Esophagus (tissue), 2 donors: Measurements from ENCODE around the gene TK1. TPM values are rescaled to one million over a fixed set of nuclear protein-coding genes. Genes with fewer than 3 reads are reported as not detected.
A peak's percentile ranks its signal among the peaks of the same experiment; 100 is the strongest.
"Not testable (repeated sequence)": the region's sequence is repeated elsewhere in the genome, so short reads cannot be mapped to it uniquely, and the experiment has no call there.

Experiments
- H3K27ac ChIP-seq, 2 donors: one replicate each; pipeline ENCODE4 v1.5.1; 2013; ENCODE audit warnings: low read depth in 2 of 2, mild to moderate bottlenecking in 2 of 2, inconsistent platforms in 1 of 2, low read length in 1 of 2, moderate library complexity in 1 of 2
- H3K27me3 ChIP-seq, 2 donors: one replicate each; pipeline ENCODE4 v1.6.1; 2013; ENCODE audit warnings: low read length in 2 of 2, control low read depth in 1 of 2, mild to moderate bottlenecking in 1 of 2; ENCODE audit not compliant: insufficient read depth in 2 of 2, control insufficient read depth in 1 of 2
- H3K36me3 ChIP-seq, 2 donors: one replicate each; pipeline ENCODE4 v1.6.1; 2013; ENCODE audit warnings: low read length in 1 of 2; ENCODE audit not compliant: control insufficient read depth in 2 of 2, insufficient read depth in 2 of 2
- H3K4me1 ChIP-seq, 2 donors: one replicate each; pipeline ENCODE4 v1.6.1; 2013; ENCODE audit warnings: low read length in 1 of 2; ENCODE audit not compliant: control insufficient read depth in 2 of 2, insufficient read depth in 2 of 2
- H3K4me3 ChIP-seq, 2 donors: one replicate each; pipeline ENCODE4 v1.5.1; 2013; ENCODE audit warnings: low read length in 2 of 2, mild to moderate bottlenecking in 2 of 2, low read depth in 1 of 2, moderate library complexity in 1 of 2
- H3K9me3 ChIP-seq, 2 donors: one replicate each; pipeline ENCODE4 v1.6.1; 2013; ENCODE audit warnings: mild to moderate bottlenecking in 2 of 2, low read depth in 1 of 2, low read length in 1 of 2, moderate library complexity in 1 of 2; ENCODE audit not compliant: control insufficient read depth in 2 of 2, insufficient read depth in 1 of 2
- WGBS, 2 donors: extraction: QIAGEN DNeasy Blood & Tissue Kit; methylation state at CpG; one replicate each; pipeline ENCODE4 v1.1.7; 2013; 5-methylcytosine and 5-hydroxymethylcytosine counted together
- polyA plus RNA-seq, 2 donors: library from polyadenylated mRNA; stranded (reverse); fragments of 200-250 nt; gene quantifications; one replicate each; pipeline ENCODE4 v1.2.3, GENCODE V29; 2013
- donor health status: healthy with polysubstance abuse.
- donor health status: Bipolar disorder and iron deficiency.

The TK1 gene
- 10 to 100 TPM; 16.9 to 37.4 TPM for polyA plus RNA-seq

DNA sequence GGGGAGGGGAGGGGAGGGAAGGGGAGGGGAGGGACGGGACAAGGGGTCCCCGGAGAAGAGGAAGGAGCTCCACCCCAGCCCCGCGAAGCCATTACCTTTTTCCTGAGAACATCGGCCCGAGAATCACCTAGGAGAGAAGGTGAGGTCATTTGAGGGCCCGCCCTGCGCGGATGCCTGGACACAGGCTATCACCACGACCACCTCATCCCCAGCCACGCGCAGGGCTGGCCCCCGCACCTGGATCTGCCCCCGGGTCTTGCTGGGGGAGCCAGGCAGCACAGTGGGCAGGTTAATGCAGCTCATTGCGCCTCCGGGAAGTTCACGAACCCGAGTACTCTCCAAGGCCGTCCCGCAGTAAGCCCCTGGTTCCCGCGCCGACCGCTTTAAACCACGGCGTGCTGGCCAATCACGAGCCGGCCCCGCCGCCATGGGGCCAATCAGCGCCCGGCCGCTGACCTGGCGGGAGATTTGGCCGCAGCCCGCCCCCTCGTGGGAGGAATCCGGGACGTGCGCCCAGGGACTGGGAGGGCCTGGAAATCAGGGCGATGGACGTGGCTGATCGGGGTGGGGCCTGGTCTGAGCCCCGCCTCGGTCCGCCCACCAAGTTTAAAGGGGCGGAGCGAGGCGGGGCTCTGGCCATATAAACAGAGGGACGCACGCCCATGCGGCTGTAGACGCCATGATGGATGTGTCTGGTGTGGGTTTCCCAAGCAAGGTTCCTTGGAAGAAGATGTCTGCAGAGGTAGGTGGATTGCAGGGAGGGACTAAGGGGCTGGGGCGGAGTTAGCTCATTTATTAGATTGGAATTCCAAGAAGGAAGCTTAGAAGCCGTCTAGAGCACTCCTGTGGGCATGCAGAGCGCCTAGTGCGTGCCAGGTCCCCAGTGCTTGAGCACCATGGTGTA, at the start of gene TK1, which contains the start of gene AFMID:
TK1 (minus strand) TSS at position 361 of the 904 bp plus-strand sequence; CDS start at position 303, 58 bp downstream.
AFMID (plus strand) TSS at position 671 of the 904 bp plus-strand sequence; CDS start at position 680, 9 bp downstream.
- peak within 1 kb of the TSS; percentile 53 to 59 for H3K4me3 ChIP-seq
- H3K4me1 ChIP-seq = peaks cover 3 to 4% of the 10 kb centered on the region in 2 donors
- 3 to 4% methylated on average over 57 of the region's 57 CpGs for WGBS, 2 donors
- peaks cover 0 to 6% of the 10 kb centered on the region in 2 donors for H3K36me3 ChIP-seq
- H3K27me3 ChIP-seq = no peaks in the 10 kb centered on the region
- H3K9me3 ChIP-seq = no peaks in the 10 kb centered on the region
- peak within 1 kb of the TSS; percentile 65 to 85 for H3K27ac ChIP-seq

DNA sequence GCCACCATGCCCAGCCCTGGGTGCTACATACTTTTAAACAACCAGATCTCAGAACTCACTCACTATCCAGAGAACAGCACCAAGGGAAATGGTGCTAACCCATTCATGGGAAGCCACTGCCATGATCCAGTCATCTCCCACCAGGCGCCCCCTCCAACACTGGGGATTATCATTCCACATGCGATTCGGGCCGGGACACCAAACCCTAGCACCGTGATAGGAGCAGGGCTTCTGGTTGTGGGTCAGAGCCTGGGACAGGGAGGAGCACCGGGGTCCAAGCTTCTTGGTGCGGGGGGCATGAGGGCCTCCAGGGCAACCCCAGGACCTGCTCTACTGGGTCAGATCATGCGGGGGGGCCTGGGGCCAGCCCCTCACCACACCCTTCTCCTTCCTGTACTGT, 49.0 kb upstream of the TK1 start:
- peaks cover 0 to 6% of the 10 kb centered on the region in 2 donors for H3K4me1 ChIP-seq

GRCh38 chr17:78235022-78235421, 48.2 kb upstream of the TK1 start:
- H3K4me1 ChIP-seq, H3K9me3 ChIP-seq, H3K4me3 ChIP-seq, H3K27ac ChIP-seq, H3K36me3 ChIP-seq: not testable (repeated sequence)
- peaks cover 0 to 14% of the 10 kb centered on the region in 2 donors for H3K27me3 ChIP-seq
- WGBS, 2 donors = 82 to 93% methylated on average over 5 to 6 of the region's 6 CpGs

More for the DNA sequence above, 49.0 kb upstream of the TK1 start:
- Histone ChIP-seq H3K36me3 (no peaks in the 10 kb centered on the region), H3K27ac (no peak overlapping the region), H3K27me3 (peaks cover 0 to 14% of the 10 kb centered on the region in 2 donors), H3K4me3 (no peak overlapping the region), H3K9me3 (no peaks in the 10 kb centered on the region)
- 87 to 89% methylated on average over 8 of the region's 8 CpGs for WGBS, 2 donors

DNA sequence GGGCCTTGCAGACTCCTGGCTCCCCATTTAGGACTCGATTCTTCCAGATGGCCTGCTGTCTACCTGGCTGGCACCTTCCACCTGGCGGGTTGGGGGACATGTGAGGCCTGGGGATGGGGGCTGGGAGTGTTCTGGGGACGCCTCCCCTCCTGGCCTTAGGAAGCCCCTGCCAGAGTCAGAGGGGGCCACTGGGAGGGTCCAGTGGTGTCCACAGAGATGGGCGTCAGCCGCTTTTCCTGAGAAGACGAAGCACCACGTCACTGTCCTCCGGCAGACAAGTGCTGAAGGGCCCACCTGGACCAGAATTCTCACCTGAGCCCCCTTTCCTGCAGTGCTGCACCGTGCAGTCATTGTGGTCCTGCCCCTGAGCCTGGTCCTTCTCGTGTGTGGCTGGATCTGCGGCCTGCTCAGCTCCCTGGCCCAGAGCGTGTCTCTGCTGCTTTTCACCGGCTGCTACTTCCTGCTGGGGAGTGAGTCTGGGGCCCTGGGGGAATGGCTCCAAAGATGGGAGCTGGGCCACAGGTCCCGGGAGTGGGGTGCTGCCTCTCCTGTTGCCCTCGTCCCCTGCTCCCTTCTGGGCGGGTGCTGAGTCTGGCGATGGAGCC, 47.5 kb upstream of the TK1 start:
- Histone ChIP-seq H3K27ac (no peak overlapping the region), H3K27me3 (peaks cover 0 to 14% of the 10 kb centered on the region in 2 donors)

GRCh38 chr17:78233678-78234077, 46.8 kb upstream of the TK1 start:
- no peaks in the 10 kb centered on the region for H3K9me3 ChIP-seq

More for the DNA sequence above, 47.5 kb upstream of the TK1 start:
- WGBS, 2 donors = 88 to 91% methylated on average over 17 of the region's 17 CpGs
- Histone ChIP-seq H3K4me3 (no peak overlapping the region), H3K36me3 (no peaks in the 10 kb centered on the region), H3K4me1 (peaks cover 0 to 6% of the 10 kb centered on the region in 2 donors), H3K9me3 (no peaks in the 10 kb centered on the region)

DNA sequence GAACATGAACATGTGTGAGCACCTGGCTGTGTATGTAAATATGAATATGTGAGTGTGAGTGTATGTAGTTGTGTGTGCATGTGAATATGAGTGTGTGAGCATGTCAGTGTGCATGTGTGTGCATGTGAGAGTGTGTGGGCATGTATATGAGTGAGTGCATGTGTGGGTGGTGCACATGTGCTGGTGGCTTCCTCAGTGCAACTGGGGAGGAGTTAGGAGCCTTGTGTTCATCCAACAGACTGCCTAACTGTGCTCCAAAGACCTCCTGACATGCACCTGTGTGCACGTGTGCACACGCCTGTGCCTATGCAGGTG, 46.0 kb upstream of the TK1 start:
- no peak overlapping the region for H3K4me3 ChIP-seq
- no peaks in the 10 kb centered on the region for H3K36me3 ChIP-seq
- 80 to 93% methylated on average over 2 of the region's 2 CpGs for WGBS, 2 donors
- H3K4me1 ChIP-seq = peaks cover 0 to 6% of the 10 kb centered on the region in 2 donors
- H3K27me3 ChIP-seq = peaks cover 0 to 14% of the 10 kb centered on the region in 2 donors
- no peaks in the 10 kb centered on the region for H3K9me3 ChIP-seq
- H3K27ac ChIP-seq = no peak overlapping the region

More at GRCh38 chr17:78233678-78234077, 46.8 kb upstream of the TK1 start:
- Histone ChIP-seq H3K4me1 (peaks cover 0 to 6% of the 10 kb centered on the region in 2 donors), H3K36me3 (no peaks in the 10 kb centered on the region), H3K4me3 (no peak overlapping the region), H3K27me3 (peaks cover 0 to 14% of the 10 kb centered on the region in 2 donors), H3K27ac (no peak overlapping the region)
- 90 to 93% methylated on average over 10 of the region's 10 CpGs for WGBS, 2 donors

GRCh38 chr17:78231991-78232858, 45.4 kb upstream of the TK1 start:
- Histone ChIP-seq H3K27me3 (peaks cover 0 to 14% of the 10 kb centered on the region in 2 donors), H3K27ac (no peak overlapping the region), H3K9me3 (no peaks in the 10 kb centered on the region), H3K4me1 (peaks cover 0 to 6% of the 10 kb centered on the region in 2 donors), H3K36me3 (no peaks in the 10 kb centered on the region), H3K4me3 (no peak overlapping the region)
- WGBS, 2 donors = 18 to 20% methylated on average over 34 to 55 of the region's 55 CpGs

- Histone ChIP-seq H3K4me3 (no peak within 1 kb of the TSS), H3K27me3 (peaks cover 0 to 14% of the 10 kb centered on the region in 2 donors)
- WGBS, 2 donors = 27 to 35% methylated on average over 37 to 52 of the region's 52 CpGs
These were observed 44.4 kb upstream of the TK1 start, which contains the start of gene TMEM235 for GRCh38 chr17:78230996-78231935. Gene TMEM235 (plus strand): TSS chr17:78231631. CDS start chr17:78232024, 393 bp downstream.

More at GRCh38 chr17:78230996-78231935, 44.4 kb upstream of the TK1 start, which contains the start of gene TMEM235:
- no peaks in the 10 kb centered on the region for H3K36me3 ChIP-seq
- H3K4me1 ChIP-seq = peaks cover 0 to 6% of the 10 kb centered on the region in 2 donors
- no peak within 1 kb of the TSS for H3K27ac ChIP-seq
- H3K9me3 ChIP-seq = no peaks in the 10 kb centered on the region
